Measurements from ENCODE around the gene GLTP. TPM values are rescaled to one million over a fixed set of nuclear protein-coding genes. Genes with fewer than 3 reads are reported as not detected.

GLTP gene
- total and polyA plus RNA-seq, 7 experiments from 2014 or later = 19.2 to 36.2 (median 22.3) TPM

DNA sequence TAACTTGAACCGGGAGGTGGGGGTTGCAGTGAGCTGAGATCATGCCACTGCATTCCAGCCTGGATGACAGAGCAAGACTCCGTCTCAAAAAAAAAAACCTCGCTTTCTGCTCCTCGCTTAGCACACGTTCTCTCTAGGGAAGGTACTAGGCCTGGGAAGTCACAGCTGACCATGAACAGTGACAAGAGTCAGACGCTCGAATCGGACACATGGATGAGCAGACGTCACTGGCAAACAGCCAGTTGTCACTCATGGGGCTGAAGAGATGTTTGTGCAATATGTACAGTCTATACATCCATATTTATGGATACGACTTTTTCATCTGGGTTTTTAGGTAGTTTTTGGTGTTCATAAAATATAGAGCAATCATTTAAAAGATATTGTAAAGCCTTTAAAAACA is 39.1 kb upstream of the GLTP start:
- no peaks in the 10 kb centered on the region for H3K27me3 Mint-ChIP-seq
- Histone ChIP-seq H3K27ac (ENCODE audit: low read depth, low read length) (no peak overlapping the region), H3K27me3 (ENCODE audit: control insufficient read depth in 2 of 2, insufficient read depth in 2 of 2, low read length in 2 of 2) (no peaks in the 10 kb centered on the region), H3K4me3 (ENCODE audit: low read length) (no peak overlapping the region), H3K9me3 (ENCODE audit: control insufficient read depth in 2 of 3, low read length in 3 of 3) (no peaks in the 10 kb centered on the region), H3K36me3 (ENCODE audit: control insufficient read depth in 2 of 3, insufficient read depth in 3 of 3, low read length in 3 of 3) (peaks cover 13 to 75% (median 24%) of the 10 kb centered on the region in 3 experiments), H3K4me1 (ENCODE audit: control insufficient read depth in 2 of 2, insufficient read depth in 2 of 2, low read length in 2 of 2) (no peaks in the 10 kb centered on the region)
- H3K27ac Mint-ChIP-seq = no peak overlapping the region
- DNase-seq = no peak
- peaks cover 0 to 4% (median 0%) of the 10 kb centered on the region in 7 donors for H3K4me1 Mint-ChIP-seq
- intact Hi-C loops (cut with micrococcal nuclease) = no loop called here
- peaks cover 18 to 57% (median 22%) of the 10 kb centered on the region in 5 donors for H3K36me3 Mint-ChIP-seq
- no peak overlapping the region for H3K4me3 Mint-ChIP-seq
- ChIA-PET CTCF (interaction anchor here (0.9 kb wide), 1 partner anchor 74 kb away, joined by 3 read pairs; no protein-coding TSS in a partner anchor), POLR2A (no interaction called here)
- H3K9me3 Mint-ChIP-seq = no peaks in the 10 kb centered on the region
- ATAC-seq = no peak

- Histone ChIP-seq H3K4me3 (ENCODE audit: low read length) (no peak overlapping the region), H3K4me1 (ENCODE audit: control insufficient read depth in 2 of 2, insufficient read depth in 2 of 2, low read length in 2 of 2) (no peaks in the 10 kb centered on the region), H3K9me3 (ENCODE audit: control insufficient read depth in 2 of 3, low read length in 3 of 3) (no peaks in the 10 kb centered on the region), H3K27me3 (ENCODE audit: control insufficient read depth in 2 of 2, insufficient read depth in 2 of 2, low read length in 2 of 2) (no peaks in the 10 kb centered on the region), H3K36me3 (ENCODE audit: control insufficient read depth in 2 of 3, insufficient read depth in 3 of 3, low read length in 3 of 3) (peaks cover 22 to 95% (median 24%) of the 10 kb centered on the region in 3 experiments), H3K27ac (ENCODE audit: low read depth, low read length) (no peak overlapping the region)
- peak overlapping the region in 2 of 9 donors; percentile 46 to 50 for H3K27ac Mint-ChIP-seq
- ATAC-seq (no peak), DNase-seq (no peak)
- intact Hi-C loops (cut with micrococcal nuclease) = no loop called here
- no peak overlapping the region for H3K4me3 Mint-ChIP-seq
- H3K9me3 Mint-ChIP-seq = no peaks in the 10 kb centered on the region
- CTCF ChIA-PET = no interaction called here
- H3K4me1 Mint-ChIP-seq = peaks cover 0 to 3% (median 0%) of the 10 kb centered on the region in 7 donors
- no peaks in the 10 kb centered on the region for H3K27me3 Mint-ChIP-seq
- peaks cover 18 to 69% (median 24%) of the 10 kb centered on the region in 5 donors for H3K36me3 Mint-ChIP-seq
- POLR2A ChIA-PET = interaction anchor here (0.8 to 1.0 kb wide), 2 partner anchors 8 to 11 kb away, joined by 3 to 4 read pairs; no protein-coding TSS in a partner anchor
Observed at GRCh38 chr12:109916045-109916444, 35.7 kb upstream of the GLTP start.

- Mint-ChIP-seq H3K36me3 (peaks cover 14 to 68% (median 22%) of the 10 kb centered on the region in 5 donors), H3K4me3 (no peak overlapping the region), H3K9me3 (no peaks in the 10 kb centered on the region), H3K27ac (no peak overlapping the region), H3K4me1 (peaks cover 0 to 3% (median 0%) of the 10 kb centered on the region in 7 donors), H3K27me3 (no peaks in the 10 kb centered on the region)
- H3K4me1 ChIP-seq (ENCODE audit: control insufficient read depth in 2 of 2, insufficient read depth in 2 of 2, low read length in 2 of 2) = no peaks in the 10 kb centered on the region
- ATAC-seq = no peak
- H3K36me3 ChIP-seq (ENCODE audit: control insufficient read depth in 2 of 3, insufficient read depth in 3 of 3, low read length in 3 of 3) = peaks cover 22 to 95% (median 24%) of the 10 kb centered on the region in 3 experiments
- ChIA-PET POLR2A (interaction anchor here (1.0 kb wide), 1 partner anchor 8 kb away, joined by 3 read pairs; no protein-coding TSS in a partner anchor), CTCF (interaction anchor here (0.5 to 0.7 kb wide), 2 partner anchors 41 to 1792 kb away, joined by 3 to 6 read pairs; no protein-coding TSS in a partner anchor)
- intact Hi-C loops (cut with micrococcal nuclease) = no loop called here
- no peak for DNase-seq
- no peak overlapping the region for H3K27ac ChIP-seq (ENCODE audit: low read depth, low read length)
- H3K9me3 ChIP-seq (ENCODE audit: control insufficient read depth in 2 of 3, low read length in 3 of 3) = no peaks in the 10 kb centered on the region
- no peaks in the 10 kb centered on the region for H3K27me3 ChIP-seq (ENCODE audit: control insufficient read depth in 2 of 2, insufficient read depth in 2 of 2, low read length in 2 of 2)
- H3K4me3 ChIP-seq (ENCODE audit: low read length) = no peak overlapping the region
Observed at GRCh38 chr12:109915171-109916040, 35.1 kb upstream of the GLTP start.

DNA sequence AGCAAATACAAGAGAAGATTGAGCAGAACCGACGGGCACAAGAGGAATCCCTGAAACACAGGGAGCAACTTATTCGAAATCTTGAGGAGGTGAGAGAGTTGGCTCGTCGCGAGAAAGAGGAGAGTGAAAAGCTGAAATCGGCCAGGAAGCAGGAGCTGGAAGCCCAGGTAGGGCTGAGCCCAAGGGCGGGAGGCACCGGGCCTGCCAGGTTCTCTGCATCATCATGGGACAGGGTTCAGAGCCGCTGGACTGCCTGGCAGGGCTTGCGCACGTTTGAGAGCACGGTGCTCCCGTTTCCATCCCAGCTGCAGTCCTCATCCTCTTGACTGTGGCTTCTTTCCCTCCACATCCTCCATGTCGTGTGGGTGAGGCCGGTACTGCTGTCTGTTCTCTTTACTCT is 34.1 kb upstream of the GLTP start:
- no peaks in the 10 kb centered on the region for H3K4me1 ChIP-seq (ENCODE audit: control insufficient read depth in 2 of 2, insufficient read depth in 2 of 2, low read length in 2 of 2)
- ChIA-PET POLR2A (no interaction called here), CTCF (interaction anchor here (0.7 kb wide), 1 partner anchor 40 kb away, joined by 6 read pairs; no protein-coding TSS in a partner anchor)
- Mint-ChIP-seq H3K9me3 (no peaks in the 10 kb centered on the region), H3K27ac (no peak overlapping the region), H3K27me3 (no peaks in the 10 kb centered on the region), H3K4me1 (peaks cover 0 to 3% (median 0%) of the 10 kb centered on the region in 7 donors), H3K36me3 (peaks cover 9 to 58% (median 20%) of the 10 kb centered on the region in 5 donors), H3K4me3 (no peak overlapping the region)
- no peaks in the 10 kb centered on the region for H3K9me3 ChIP-seq (ENCODE audit: control insufficient read depth in 2 of 3, low read length in 3 of 3)
- H3K4me3 ChIP-seq (ENCODE audit: low read length) = no peak overlapping the region
- no peaks in the 10 kb centered on the region for H3K27me3 ChIP-seq (ENCODE audit: control insufficient read depth in 2 of 2, insufficient read depth in 2 of 2, low read length in 2 of 2)
- no peak overlapping the region for H3K27ac ChIP-seq (ENCODE audit: low read depth, low read length)
- no peak for DNase-seq
- ATAC-seq = no peak
- intact Hi-C loops (cut with micrococcal nuclease) = no loop called here
- H3K36me3 ChIP-seq (ENCODE audit: control insufficient read depth in 2 of 3, insufficient read depth in 3 of 3, low read length in 3 of 3) = peaks cover 22 to 96% (median 24%) of the 10 kb centered on the region in 3 experiments

DNA sequence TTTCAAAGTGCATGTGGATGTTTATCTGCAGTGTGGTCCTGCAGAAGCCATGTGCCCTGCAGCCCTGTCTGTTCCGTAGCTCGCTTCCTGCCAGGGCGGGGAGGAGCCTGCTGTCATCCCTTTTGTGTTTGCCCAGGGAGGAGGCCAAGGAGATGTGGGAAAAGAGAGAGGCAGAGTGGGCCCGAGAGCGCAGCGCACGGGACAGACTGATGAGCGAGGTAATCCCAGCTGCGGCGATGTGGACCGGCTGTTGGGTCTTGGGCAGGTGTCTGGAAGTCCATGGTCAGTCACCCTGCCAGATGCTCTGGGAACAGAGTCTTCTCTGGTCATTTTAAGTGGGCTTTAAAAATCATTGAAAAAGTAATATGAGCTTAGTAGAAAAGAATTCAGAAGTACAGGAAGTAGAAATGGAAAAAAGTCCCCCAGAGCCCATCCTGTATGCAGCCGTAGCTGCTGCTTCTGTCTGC is 32.5 kb upstream of the GLTP start:
- DNase-seq = no peak
- Mint-ChIP-seq H3K27ac (no peak overlapping the region), H3K9me3 (no peaks in the 10 kb centered on the region), H3K4me3 (no peak overlapping the region), H3K36me3 (peaks cover 11 to 58% (median 21%) of the 10 kb centered on the region in 5 donors), H3K27me3 (no peaks in the 10 kb centered on the region), H3K4me1 (peaks cover 0 to 6% (median 0%) of the 10 kb centered on the region in 7 donors)
- H3K4me1 ChIP-seq (ENCODE audit: control insufficient read depth in 2 of 2, insufficient read depth in 2 of 2, low read length in 2 of 2) = no peaks in the 10 kb centered on the region
- H3K9me3 ChIP-seq (ENCODE audit: control insufficient read depth in 2 of 3, low read length in 3 of 3) = no peaks in the 10 kb centered on the region
- intact Hi-C loops (cut with micrococcal nuclease) = no loop called here
- H3K27me3 ChIP-seq (ENCODE audit: control insufficient read depth in 2 of 2, insufficient read depth in 2 of 2, low read length in 2 of 2) = no peaks in the 10 kb centered on the region
- no peak for ATAC-seq
- peaks cover 28 to 98% (median 31%) of the 10 kb centered on the region in 3 experiments for H3K36me3 ChIP-seq (ENCODE audit: control insufficient read depth in 2 of 3, insufficient read depth in 3 of 3, low read length in 3 of 3)
- ChIA-PET CTCF (interaction anchor here (0.6 kb wide), 1 partner anchor 574 kb away, joined by 7 read pairs; no protein-coding TSS in a partner anchor), POLR2A (no interaction called here)
- H3K27ac ChIP-seq (ENCODE audit: low read depth, low read length) = no peak overlapping the region
- no peak overlapping the region for H3K4me3 ChIP-seq (ENCODE audit: low read length)

DNA sequence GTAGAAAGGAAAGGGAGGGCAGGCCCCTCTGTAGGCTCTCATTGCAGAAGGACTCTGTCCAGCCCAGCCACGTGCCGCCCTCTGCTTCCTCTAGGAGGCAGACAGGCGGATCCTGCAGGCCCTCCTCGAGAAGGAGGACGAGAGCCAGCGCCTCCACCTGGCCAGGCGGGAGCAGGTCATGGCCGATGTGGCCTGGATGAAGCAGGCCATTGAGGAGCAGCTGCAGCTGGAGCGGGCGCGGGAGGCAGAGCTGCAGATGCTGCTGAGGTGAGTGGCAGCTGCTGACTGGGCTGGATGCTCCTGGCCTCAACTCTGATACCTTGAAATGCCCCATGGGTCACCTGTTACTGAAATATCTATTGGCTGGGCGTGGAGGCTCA is 30.6 kb upstream of the GLTP start:
- H3K27ac Mint-ChIP-seq = peak overlapping the region in 4 of 9 donors; percentile 15 to 44 (median 24)

More for the DNA sequence above, 30.6 kb upstream of the GLTP start:
- peaks cover 21 to 98% (median 29%) of the 10 kb centered on the region in 3 experiments for H3K36me3 ChIP-seq (ENCODE audit: control insufficient read depth in 2 of 3, insufficient read depth in 3 of 3, low read length in 3 of 3)
- H3K9me3 ChIP-seq (ENCODE audit: control insufficient read depth in 2 of 3, low read length in 3 of 3) = no peaks in the 10 kb centered on the region
- Mint-ChIP-seq H3K9me3 (no peaks in the 10 kb centered on the region), H3K4me1 (peaks cover 0 to 6% (median 0%) of the 10 kb centered on the region in 7 donors), H3K27me3 (no peaks in the 10 kb centered on the region), H3K36me3 (peaks cover 13 to 65% (median 24%) of the 10 kb centered on the region in 5 donors), H3K4me3 (no peak overlapping the region)
- no peaks in the 10 kb centered on the region for H3K27me3 ChIP-seq (ENCODE audit: control insufficient read depth in 2 of 2, insufficient read depth in 2 of 2, low read length in 2 of 2)
- DNase-seq = no peak
- POLR2A ChIA-PET = no interaction called here
- intact Hi-C loops (cut with micrococcal nuclease) = no loop called here
- H3K4me1 ChIP-seq (ENCODE audit: control insufficient read depth in 2 of 2, insufficient read depth in 2 of 2, low read length in 2 of 2) = no peaks in the 10 kb centered on the region
- no peak overlapping the region for H3K4me3 ChIP-seq (ENCODE audit: low read length)
- H3K27ac ChIP-seq (ENCODE audit: low read depth, low read length) = no peak overlapping the region
- no peak for ATAC-seq
- CTCF ChIA-PET = no interaction called here

Data from naive thymus-derived CD4-positive, alpha-beta T cell (primary cell).